Measurements from ENCODE around the gene TAOK1.

The TAOK1 gene

GRCh38 chr17:29591146-29591736 lies 201.1 kb downstream of the TAOK1 start:
- H3K27ac ChIP-seq, result peak overlapping the region; percentile 52
- DNase-seq (ENCODE audit: low read depth, low spot score), result no peak

GRCh38 chr17:29591737-29592608 lies 201.8 kb downstream of the TAOK1 start:
- peak overlapping the region; percentile 52 for H3K27ac ChIP-seq
- no peak for DNase-seq (ENCODE audit: low read depth, low spot score)

- H3K27ac ChIP-seq, result peak within 1 kb of the TSS; percentile 52
- DNase-seq (ENCODE audit: low read depth, low spot score), result no peak
Observed at GRCh38 chr17:29592850-29593551, 202.8 kb downstream of the TAOK1 start, which contains the start of gene ANKRD13B. Gene ANKRD13B, plus strand, starts transcription at chr17:29593132. Its CDS starts 490 bp downstream, at chr17:29593622.

- H3K27ac ChIP-seq, result no peak overlapping the region
- DNase-seq (ENCODE audit: low read depth, low spot score), result no peak
Observed at GRCh38 chr17:29593591-29594518, 203.7 kb downstream of the TAOK1 start.

- DNase-seq (ENCODE audit: low read depth, low spot score), result no peak
- no peak overlapping the region for H3K27ac ChIP-seq
Observed at GRCh38 chr17:29594519-29595090, 204.4 kb downstream of the TAOK1 start.

- no peak overlapping the region for H3K27ac ChIP-seq
- DNase-seq (ENCODE audit: low read depth, low spot score), result no peak
Observed at GRCh38 chr17:29595107-29595942, 205.2 kb downstream of the TAOK1 start.

- H3K27ac ChIP-seq, result no peak overlapping the region
- DNase-seq (ENCODE audit: low read depth, low spot score), result no peak
Observed at GRCh38 chr17:29595943-29596774, 206.0 kb downstream of the TAOK1 start.

- H3K27ac ChIP-seq, result no peak overlapping the region
- DNase-seq (ENCODE audit: low read depth, low spot score), result no peak
Observed at GRCh38 chr17:29596811-29597210, 206.6 kb downstream of the TAOK1 start.

GRCh38 chr17:29597361-29598172 lies 207.4 kb downstream of the TAOK1 start:
- H3K27ac ChIP-seq, result no peak overlapping the region
- no peak for DNase-seq (ENCODE audit: low read depth, low spot score)
